Measurements from ENCODE around the gene PXK.

DNA sequence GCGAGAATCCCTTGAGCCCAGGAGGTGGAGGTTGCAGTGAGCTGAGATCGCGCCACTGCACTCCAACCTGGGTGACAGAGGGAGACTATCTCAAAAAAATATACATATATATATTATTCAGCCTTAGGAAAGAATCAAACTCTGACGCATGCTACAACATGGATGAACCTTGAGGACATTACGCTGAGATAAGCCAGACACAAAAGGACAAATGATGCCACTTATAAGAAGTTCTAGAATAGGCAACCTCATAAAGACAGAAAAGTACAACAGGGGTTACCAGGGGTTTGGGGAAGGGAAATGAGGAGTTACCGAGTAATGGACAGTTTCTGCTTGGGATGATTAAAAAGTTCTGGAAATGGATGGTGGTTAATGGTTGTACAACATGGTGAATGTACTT is 100.2 kb downstream of the PXK start:
- TF ChIP-seq, protein P1, sequence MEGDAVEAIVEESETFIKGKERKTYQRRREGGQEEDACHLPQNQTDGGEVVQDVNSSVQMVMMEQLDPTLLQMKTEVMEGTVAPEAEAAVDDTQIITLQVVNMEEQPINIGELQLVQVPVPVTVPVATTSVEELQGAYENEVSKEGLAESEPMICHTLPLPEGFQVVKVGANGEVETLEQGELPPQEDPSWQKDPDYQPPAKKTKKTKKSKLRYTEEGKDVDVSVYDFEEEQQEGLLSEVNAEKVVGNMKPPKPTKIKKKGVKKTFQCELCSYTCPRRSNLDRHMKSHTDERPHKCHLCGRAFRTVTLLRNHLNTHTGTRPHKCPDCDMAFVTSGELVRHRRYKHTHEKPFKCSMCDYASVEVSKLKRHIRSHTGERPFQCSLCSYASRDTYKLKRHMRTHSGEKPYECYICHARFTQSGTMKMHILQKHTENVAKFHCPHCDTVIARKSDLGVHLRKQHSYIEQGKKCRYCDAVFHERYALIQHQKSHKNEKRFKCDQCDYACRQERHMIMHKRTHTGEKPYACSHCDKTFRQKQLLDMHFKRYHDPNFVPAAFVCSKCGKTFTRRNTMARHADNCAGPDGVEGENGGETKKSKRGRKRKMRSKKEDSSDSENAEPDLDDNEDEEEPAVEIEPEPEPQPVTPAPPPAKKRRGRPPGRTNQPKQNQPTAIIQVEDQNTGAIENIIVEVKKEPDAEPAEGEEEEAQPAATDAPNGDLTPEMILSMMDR (IDR thresholded peaks at IDR 0.05) = no peak
- TF ChIP-seq POLR2A (IDR thresholded peaks at IDR 0.05) = no peak

Data from tibial nerve (tissue), 3 donors.